ENCODE results near the gene UQCR10. TPM values are rescaled to one million over a fixed set of nuclear protein-coding genes. Genes with fewer than 3 reads are reported as not detected.
A peak's percentile ranks its signal among the peaks of the same experiment; 100 is the strongest.

Gene UQCR10
- total RNA-seq, result 78.7 TPM
- polyA plus RNA-seq (ENCODE audit: insufficient read depth, low read depth, low replicate concordance), result 479 TPM
- long read RNA-seq, donor 1, transcript UQCR10-201 (2 exons, 916 nt), result major isoform, 197 of 226 reads
- long read RNA-seq, donor 1, transcript UQCR10-202 (2 exons, 584 nt), result minor isoform, 15 of 226 reads
- long read RNA-seq, donor 1, partial matches to known transcripts, result 8 of 226 reads
- long read RNA-seq, donor 1, other reads (novel, unspliced or antisense), result 6 of 226 reads
- long read RNA-seq, donor 2, transcript UQCR10-201 (2 exons, 916 nt), result major isoform, 225 of 260 reads
- long read RNA-seq, donor 2, transcript UQCR10-202 (2 exons, 584 nt), result minor isoform, 28 of 260 reads
- long read RNA-seq, donor 2, partial matches to known transcripts, result 7 of 260 reads
- long read RNA-seq, donor 2, other reads (novel, unspliced or antisense), result 0 of 260 reads
- long read RNA-seq, donor 3, transcript UQCR10-202 (2 exons, 584 nt), result minor isoform, 32 of 340 reads
- long read RNA-seq, donor 3, transcript UQCR10-201 (2 exons, 916 nt), result major isoform, 302 of 340 reads
- long read RNA-seq, donor 3, partial matches to known transcripts, result 0 of 340 reads
- long read RNA-seq, donor 3, other reads (novel, unspliced or antisense), result 6 of 340 reads
- long read RNA-seq, donor 4, transcript UQCR10-201 (2 exons, 916 nt), result major isoform, 207 of 251 reads
- long read RNA-seq, donor 4, transcript UQCR10-202 (2 exons, 584 nt), result minor isoform, 28 of 251 reads
- long read RNA-seq, donor 4, partial matches to known transcripts, result 11 of 251 reads
- long read RNA-seq, donor 4, other reads (novel, unspliced or antisense), result 5 of 251 reads
- long read RNA-seq, donor 5, transcript UQCR10-201 (2 exons, 916 nt), result major isoform, 14 of 16 reads
- long read RNA-seq, donor 5, partial matches to known transcripts, result 0 of 16 reads
- long read RNA-seq, donor 5, other reads (novel, unspliced or antisense), result 0 of 16 reads
- long read RNA-seq, donor 6, transcript UQCR10-201 (2 exons, 916 nt), result major isoform, 703 of 792 reads
- long read RNA-seq, donor 6, transcript UQCR10-202 (2 exons, 584 nt), result minor isoform, 74 of 792 reads
- long read RNA-seq, donor 6, partial matches to known transcripts, result 0 of 792 reads
- long read RNA-seq, donor 6, other reads (novel, unspliced or antisense), result 15 of 792 reads
- long read RNA-seq, donor 7, transcript UQCR10-202 (2 exons, 584 nt), result minor isoform, 5 of 108 reads
- long read RNA-seq, donor 7, transcript UQCR10-201 (2 exons, 916 nt), result major isoform, 91 of 108 reads
- long read RNA-seq, donor 7, partial matches to known transcripts, result 0 of 108 reads
- long read RNA-seq, donor 7, other reads (novel, unspliced or antisense), result 12 of 108 reads
- long read RNA-seq, donor 8, transcript UQCR10-202 (2 exons, 584 nt), result minor isoform, 32 of 306 reads
- long read RNA-seq, donor 8, transcript UQCR10-201 (2 exons, 916 nt), result major isoform, 274 of 306 reads
- long read RNA-seq, donor 8, partial matches to known transcripts, result 0 of 306 reads
- long read RNA-seq, donor 8, other reads (novel, unspliced or antisense), result 0 of 306 reads
- long read RNA-seq, donor 9, transcript UQCR10-202 (2 exons, 584 nt), result minor isoform, 14 of 163 reads
- long read RNA-seq, donor 9, transcript UQCR10-201 (2 exons, 916 nt), result major isoform, 144 of 163 reads
- long read RNA-seq, donor 9, partial matches to known transcripts, result 0 of 163 reads
- long read RNA-seq, donor 9, other reads (novel, unspliced or antisense), result 5 of 163 reads
- long read RNA-seq, donor 10, transcript UQCR10-201 (2 exons, 916 nt), result major isoform, 187 of 210 reads
- long read RNA-seq, donor 10, transcript UQCR10-202 (2 exons, 584 nt), result minor isoform, 23 of 210 reads
- long read RNA-seq, donor 10, partial matches to known transcripts, result 0 of 210 reads
- long read RNA-seq, donor 10, other reads (novel, unspliced or antisense), result 0 of 210 reads

GRCh38 chr22:29767171-29768051 lies at the start of gene UQCR10:
UQCR10 (plus strand) TSS chr22:29767369; CDS start chr22:29767399, 30 bp downstream.
- H3K4me3 ChIP-seq (ENCODE audit: low read length in 3 of 3), result peak within 1 kb of the TSS; percentile 98 to 100 (median 99)
- no peak for TF ChIP-seq CTCF (IDR thresholded peaks at IDR 0.05; ENCODE audit: borderline replicate concordance, extremely low read depth, insufficient read depth)
- DNase-seq, result peak; percentile 92 to 98 (median 97)
- intact Hi-C loops (cut with DNase I), result no loop called here
- FAIRE-seq, result no peak
- peaks cover 0 to 20% (median 12%) of the 10 kb centered on the region in 3 donors for H3K4me1 ChIP-seq (ENCODE audit: control insufficient read depth in 2 of 3, insufficient read depth in 2 of 3, low read depth in 1 of 3, low read length in 3 of 3)
- H3K27ac ChIP-seq (ENCODE audit: low read depth in 2 of 2, low read length in 2 of 2), result peak within 1 kb of the TSS; percentile 91 to 94
- peaks cover 0 to 12% (median 5%) of the 10 kb centered on the region in 3 donors for H3K36me3 ChIP-seq (ENCODE audit: control insufficient read depth in 2 of 3, insufficient read depth in 3 of 3, low read length in 3 of 3)
- H3K9me3 ChIP-seq (ENCODE audit: control insufficient read depth in 2 of 3, insufficient read depth in 1 of 3, low read length in 3 of 3), result no peaks in the 10 kb centered on the region
- H3K9ac ChIP-seq (ENCODE audit: low read length in 3 of 3), result peak within 1 kb of the TSS; percentile 96 to 99 (median 97)
- no peaks in the 10 kb centered on the region for H3K27me3 ChIP-seq (ENCODE audit: control insufficient read depth, insufficient read depth, low read length)

GRCh38 chr22:29717789-29718188 lies 49.4 kb upstream of the UQCR10 start:
- no peak for TF ChIP-seq CTCF (IDR thresholded peaks at IDR 0.05; ENCODE audit: borderline replicate concordance, extremely low read depth, insufficient read depth)
- peaks cover 6% of the 10 kb centered on the region for H3K27me3 ChIP-seq (ENCODE audit: control insufficient read depth, insufficient read depth, low read length)
- no peak overlapping the region for H3K4me3 ChIP-seq (ENCODE audit: low read length in 3 of 3)
- FAIRE-seq (no peak), DNase-seq (no peak)
- intact Hi-C loops (cut with DNase I), result no loop called here
- H3K9ac ChIP-seq (ENCODE audit: low read length in 3 of 3), result no peak overlapping the region
- H3K4me1 ChIP-seq (ENCODE audit: control insufficient read depth in 2 of 3, insufficient read depth in 2 of 3, low read depth in 1 of 3, low read length in 3 of 3), result peaks cover 0 to 3% (median 0%) of the 10 kb centered on the region in 3 donors
- no peak overlapping the region for H3K27ac ChIP-seq (ENCODE audit: low read depth in 2 of 2, low read length in 2 of 2)
- H3K36me3 ChIP-seq (ENCODE audit: control insufficient read depth in 2 of 3, insufficient read depth in 3 of 3, low read length in 3 of 3), result no peaks in the 10 kb centered on the region
- no peaks in the 10 kb centered on the region for H3K9me3 ChIP-seq (ENCODE audit: control insufficient read depth in 2 of 3, insufficient read depth in 1 of 3, low read length in 3 of 3)
